Measurements from ENCODE around the gene NPVF.

The NPVF gene

GRCh38 chr7:25228386-25228785 lies at the start of gene NPVF:
TSS of gene NPVF (minus strand) at chr7:25228486. CDS start at chr7:25228439, 47 bp downstream.
- no peak for TF ChIP-seq CTCF (IDR thresholded peaks at IDR 0.05)
- DNase-seq (ENCODE audit: low spot score), result no peak
- no peak within 1 kb of the TSS for H3K4me3 ChIP-seq
- H3K27ac ChIP-seq, result no peak within 1 kb of the TSS

GRCh38 chr7:25272265-25272664 lies 44.0 kb upstream of the NPVF start:
- Histone ChIP-seq H3K4me3 (no peak overlapping the region), H3K27ac (no peak overlapping the region)
- DNase-seq (ENCODE audit: low spot score), result no peak
- no peak for TF ChIP-seq CTCF (IDR thresholded peaks at IDR 0.05)

- Histone ChIP-seq H3K27ac (no peak overlapping the region), H3K4me3 (no peak overlapping the region)
- no peak for DNase-seq (ENCODE audit: low spot score)
- no peak for TF ChIP-seq CTCF (IDR thresholded peaks at IDR 0.05)
These were observed 35.1 kb upstream of the NPVF start for GRCh38 chr7:25263337-25263736.

- TF ChIP-seq CTCF (IDR thresholded peaks at IDR 0.05), result no peak
- no peak overlapping the region for H3K27ac ChIP-seq
- no peak overlapping the region for H3K4me3 ChIP-seq
- no peak for DNase-seq (ENCODE audit: low spot score)
These were observed 34.3 kb upstream of the NPVF start for GRCh38 chr7:25262586-25262985.

- no peak overlapping the region for H3K27ac ChIP-seq
- no peak for TF ChIP-seq CTCF (IDR thresholded peaks at IDR 0.05)
These were observed 33.4 kb upstream of the NPVF start for GRCh38 chr7:25261545-25262140.

GRCh38 chr7:25260862-25261494 lies 32.7 kb upstream of the NPVF start:
- DNase-seq (ENCODE audit: low spot score), result no peak
- no peak for TF ChIP-seq CTCF (IDR thresholded peaks at IDR 0.05)

More at GRCh38 chr7:25261545-25262140, 33.4 kb upstream of the NPVF start:
- DNase-seq (ENCODE audit: low spot score), result no peak
- H3K4me3 ChIP-seq, result no peak overlapping the region

More at GRCh38 chr7:25260862-25261494, 32.7 kb upstream of the NPVF start:
- Histone ChIP-seq H3K27ac (no peak overlapping the region), H3K4me3 (no peak overlapping the region)
